Measurements from ENCODE around the gene UQCRC1. TPM values are rescaled to one million over a fixed set of nuclear protein-coding genes. Genes with fewer than 3 reads are reported as not detected.

UQCRC1 gene
- total RNA-seq, 1 experiment from 2014 or later, result 227 TPM

DNA sequence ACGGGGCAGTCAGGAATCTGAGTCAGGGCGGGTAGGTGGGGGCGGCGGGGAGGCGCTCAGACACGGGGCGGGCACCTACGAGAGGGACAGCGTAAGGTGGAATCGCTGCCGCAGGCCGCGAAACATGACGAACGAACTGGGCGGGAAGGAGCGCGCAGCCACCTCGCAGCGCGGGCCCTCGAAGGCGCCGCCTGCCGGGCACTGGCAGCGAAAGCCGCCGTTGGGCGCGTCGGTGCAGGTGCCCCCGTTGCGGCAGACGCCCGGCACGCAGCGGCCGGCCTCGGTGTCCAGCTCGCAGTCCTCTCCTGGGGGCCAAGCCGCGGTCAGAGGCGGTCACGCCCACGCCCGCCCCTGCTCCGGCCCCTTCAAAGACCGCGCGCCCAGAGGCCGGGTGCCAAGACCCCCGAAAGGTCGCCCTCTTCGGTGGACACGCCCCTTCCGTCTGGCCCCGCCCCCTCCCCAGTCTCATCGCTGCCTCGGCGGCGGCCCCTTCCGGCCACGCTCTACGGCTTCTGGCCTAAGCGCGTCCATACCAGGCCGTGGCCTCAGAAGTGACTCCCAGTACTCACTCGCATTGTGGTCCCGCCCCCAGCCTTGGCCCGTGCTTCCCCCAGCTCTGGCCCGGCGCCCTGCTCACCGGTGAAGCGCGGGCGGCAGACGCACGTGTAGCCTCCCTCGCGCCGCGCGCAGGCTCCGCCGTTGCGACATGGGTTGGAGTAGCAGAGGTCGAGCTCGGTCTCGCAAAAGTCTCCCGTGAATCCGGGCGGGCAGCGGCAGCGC is 46.8 kb upstream of the UQCRC1 start:
- DNase-seq (ENCODE audit: low read depth, low spot score), result no peak
- ChIA-PET CTCF (no interaction called here), POLR2A (no interaction called here)
- H3K27me3 ChIP-seq (ENCODE audit: control insufficient read depth, insufficient read depth, low read length), result no peaks in the 10 kb centered on the region
- no peaks in the 10 kb centered on the region for H3K36me3 ChIP-seq (ENCODE audit: control insufficient read depth, insufficient read depth, low read length)
- in situ Hi-C loops (cut with HindIII; ENCODE audit: low pct_unique_long_range_greater_than_20kb, low sequenced_read_pairs) (no loop called here), intact Hi-C loops (cut with micrococcal nuclease; ENCODE audit: unreplicated experiment) (no loop called here)
- H3K9me3 ChIP-seq (ENCODE audit: control insufficient read depth, insufficient read depth, low read depth, low read length), result no peaks in the 10 kb centered on the region
- TF ChIP-seq POLR2AphosphoS5 (IDR thresholded peaks at IDR 0.05; ENCODE audit: low read depth, low read length) (0 out of 2 replicates have a peak, but pooled peaks have one; percentile 24), SIN3A (IDR thresholded peaks at IDR 0.05; ENCODE audit: borderline replicate concordance, insufficient read depth, low read depth, low read length) (no peak), TCF7L2 (IDR thresholded peaks at IDR 0.05; ENCODE audit: low read depth, low read length) (no peak), CTCF (IDR thresholded peaks at IDR 0.05) (peak; percentile 82)
- TF ChIP-seq, protein P1, sequence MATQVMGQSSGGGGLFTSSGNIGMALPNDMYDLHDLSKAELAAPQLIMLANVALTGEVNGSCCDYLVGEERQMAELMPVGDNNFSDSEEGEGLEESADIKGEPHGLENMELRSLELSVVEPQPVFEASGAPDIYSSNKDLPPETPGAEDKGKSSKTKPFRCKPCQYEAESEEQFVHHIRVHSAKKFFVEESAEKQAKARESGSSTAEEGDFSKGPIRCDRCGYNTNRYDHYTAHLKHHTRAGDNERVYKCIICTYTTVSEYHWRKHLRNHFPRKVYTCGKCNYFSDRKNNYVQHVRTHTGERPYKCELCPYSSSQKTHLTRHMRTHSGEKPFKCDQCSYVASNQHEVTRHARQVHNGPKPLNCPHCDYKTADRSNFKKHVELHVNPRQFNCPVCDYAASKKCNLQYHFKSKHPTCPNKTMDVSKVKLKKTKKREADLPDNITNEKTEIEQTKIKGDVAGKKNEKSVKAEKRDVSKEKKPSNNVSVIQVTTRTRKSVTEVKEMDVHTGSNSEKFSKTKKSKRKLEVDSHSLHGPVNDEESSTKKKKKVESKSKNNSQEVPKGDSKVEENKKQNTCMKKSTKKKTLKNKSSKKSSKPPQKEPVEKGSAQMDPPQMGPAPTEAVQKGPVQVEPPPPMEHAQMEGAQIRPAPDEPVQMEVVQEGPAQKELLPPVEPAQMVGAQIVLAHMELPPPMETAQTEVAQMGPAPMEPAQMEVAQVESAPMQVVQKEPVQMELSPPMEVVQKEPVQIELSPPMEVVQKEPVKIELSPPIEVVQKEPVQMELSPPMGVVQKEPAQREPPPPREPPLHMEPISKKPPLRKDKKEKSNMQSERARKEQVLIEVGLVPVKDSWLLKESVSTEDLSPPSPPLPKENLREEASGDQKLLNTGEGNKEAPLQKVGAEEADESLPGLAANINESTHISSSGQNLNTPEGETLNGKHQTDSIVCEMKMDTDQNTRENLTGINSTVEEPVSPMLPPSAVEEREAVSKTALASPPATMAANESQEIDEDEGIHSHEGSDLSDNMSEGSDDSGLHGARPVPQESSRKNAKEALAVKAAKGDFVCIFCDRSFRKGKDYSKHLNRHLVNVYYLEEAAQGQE (IDR thresholded peaks at IDR 0.05; ENCODE audit: insufficient read depth in 1 of 2, low read depth in 2 of 2, low read length in 1 of 2), result no peak
- H3K27ac ChIP-seq (ENCODE audit: low read length), result 0 out of 2 replicates have a peak overlapping the region, but pooled peaks have one; percentile 17
- H3K4me3 ChIP-seq (ENCODE audit: low read depth in 2 of 2, low read length in 2 of 2), result peak overlapping the region; percentile 29 to 30
- ATAC-seq, result peak; percentile 88
- H3K4me1 ChIP-seq (ENCODE audit: control insufficient read depth, insufficient read depth, low read length), result no peaks in the 10 kb centered on the region
- no TSS peak for BruUV-seq (replicated peaks)

GRCh38 chr3:48655606-48656005 is 46.2 kb upstream of the UQCRC1 start:
- Histone ChIP-seq H3K27me3 (ENCODE audit: control insufficient read depth, insufficient read depth, low read length) (no peaks in the 10 kb centered on the region), H3K4me1 (ENCODE audit: control insufficient read depth, insufficient read depth, low read length) (no peaks in the 10 kb centered on the region), H3K9me3 (ENCODE audit: control insufficient read depth, insufficient read depth, low read depth, low read length) (no peaks in the 10 kb centered on the region), H3K27ac (ENCODE audit: low read length) (no peak overlapping the region), H3K36me3 (ENCODE audit: control insufficient read depth, insufficient read depth, low read length) (no peaks in the 10 kb centered on the region), H3K4me3 (ENCODE audit: low read depth in 2 of 2, low read length in 2 of 2) (no peak overlapping the region; a peak in 2 of 4 replicates)
- no TSS peak for BruUV-seq (replicated peaks)
- ChIA-PET POLR2A (no interaction called here), CTCF (no interaction called here)
- no peak for TF ChIP-seq CTCF (IDR thresholded peaks at IDR 0.05)
- TF ChIP-seq, protein P1 (IDR thresholded peaks at IDR 0.05; ENCODE audit: insufficient read depth in 1 of 2, low read depth in 2 of 2, low read length in 1 of 2), result no peak
- no peak for TF ChIP-seq SIN3A (IDR thresholded peaks at IDR 0.05; ENCODE audit: borderline replicate concordance, insufficient read depth, low read depth, low read length)
- no peak for TF ChIP-seq TCF7L2 (IDR thresholded peaks at IDR 0.05; ENCODE audit: low read depth, low read length)
- intact Hi-C loops (cut with micrococcal nuclease; ENCODE audit: unreplicated experiment) (no loop called here), in situ Hi-C loops (cut with HindIII; ENCODE audit: low pct_unique_long_range_greater_than_20kb, low sequenced_read_pairs) (no loop called here)
- DNase-seq (ENCODE audit: low read depth, low spot score) (no peak), ATAC-seq (no peak)
